GM18502 (cell line): Measurements from ENCODE around the gene CYP2D6.
"Not testable (repeated sequence)": the region's sequence is repeated elsewhere in the genome, so short reads cannot be mapped to it uniquely, and the experiment has no call there.

ENCODE experiments used
- ATAC-seq: cut with Tn5 transposase; IDR thresholded peaks from one replicate; pipeline ENCODE4 v1.9.1; 2021; ENCODE audit warnings: mild to moderate bottlenecking; ENCODE audit not compliant: unreplicated experiment, poor library complexity

CYP2D6 gene

DNA sequence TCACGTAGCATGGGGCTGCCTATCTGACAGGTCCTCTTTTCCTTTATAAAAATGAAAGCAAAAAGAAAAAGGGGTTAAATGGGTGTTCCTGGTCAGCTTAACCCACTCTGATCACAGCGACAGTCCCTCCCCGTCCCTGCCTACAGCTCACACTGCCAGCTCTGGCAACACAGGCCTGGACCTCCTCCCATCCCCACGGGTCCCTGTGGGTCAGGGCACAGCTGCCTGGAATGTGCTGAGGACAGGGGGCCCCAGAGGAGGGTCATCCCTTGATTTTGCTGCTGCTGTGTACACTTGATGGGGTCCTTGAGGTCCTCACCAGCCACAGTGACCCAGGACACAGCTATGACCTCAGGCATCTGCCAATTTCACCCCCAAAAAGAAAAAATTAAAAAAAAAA lies 29.6 kb upstream of the CYP2D6 start:
- no peak for ATAC-seq

GRCh38 chr22:42158456-42159132 lies 28.0 kb upstream of the CYP2D6 start:
- ATAC-seq: no peak

GRCh38 chr22:42156598-42156997 lies 26.0 kb upstream of the CYP2D6 start:
- no peak for ATAC-seq

- no peak for ATAC-seq
These were observed 25.5 kb upstream of the CYP2D6 start for GRCh38 chr22:42156121-42156520.

GRCh38 chr22:42155053-42155543 lies 24.5 kb upstream of the CYP2D6 start:
- no peak for ATAC-seq

DNA sequence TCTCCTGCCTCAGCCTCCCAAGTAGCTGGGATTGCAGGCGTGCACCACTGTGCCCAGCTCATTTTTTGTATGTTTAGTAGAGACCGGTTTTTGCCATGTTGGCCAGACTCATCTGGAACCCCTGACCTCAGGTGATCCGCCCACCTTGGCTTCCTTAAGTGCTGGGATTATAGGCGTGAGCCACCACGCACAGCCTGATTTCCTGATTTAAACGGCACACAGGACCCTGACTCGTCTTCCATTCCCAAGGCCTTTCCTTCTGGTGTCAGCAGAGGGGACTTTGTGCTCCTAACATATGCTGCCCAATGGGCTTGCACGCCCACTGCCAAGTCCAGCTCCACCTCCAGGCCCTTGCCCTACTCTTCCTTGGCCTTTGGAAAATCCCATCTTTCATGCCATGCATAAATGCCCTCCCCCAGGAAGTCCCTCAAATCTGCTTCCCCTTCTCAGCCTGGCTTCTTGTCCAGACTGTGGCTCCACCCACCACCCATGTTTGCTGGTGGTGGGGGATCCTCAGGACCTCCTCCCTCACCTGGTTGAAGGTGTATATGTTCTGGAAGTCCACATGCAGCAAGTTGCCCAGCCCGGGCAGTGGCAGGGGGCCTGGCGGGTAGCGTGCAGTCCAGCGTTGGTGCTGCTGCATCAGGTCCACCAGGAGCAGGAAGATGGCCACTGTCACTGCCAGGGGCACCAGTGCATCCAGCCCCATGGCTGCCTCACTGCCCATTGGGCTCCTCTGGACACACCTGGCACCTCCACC lies 23.9 kb upstream of the CYP2D6 start:
- no peak for ATAC-seq

GRCh38 chr22:42152661-42153270 lies 22.2 kb upstream of the CYP2D6 start:
- ATAC-seq: no peak

- ATAC-seq: no peak
These were observed 21.5 kb upstream of the CYP2D6 start for GRCh38 chr22:42151924-42152635.

GRCh38 chr22:42150727-42151590 lies 20.3 kb upstream of the CYP2D6 start:
- no peak for ATAC-seq

GRCh38 chr22:42149798-42150197 lies 19.2 kb upstream of the CYP2D6 start:
- ATAC-seq: not testable (repeated sequence)

DNA sequence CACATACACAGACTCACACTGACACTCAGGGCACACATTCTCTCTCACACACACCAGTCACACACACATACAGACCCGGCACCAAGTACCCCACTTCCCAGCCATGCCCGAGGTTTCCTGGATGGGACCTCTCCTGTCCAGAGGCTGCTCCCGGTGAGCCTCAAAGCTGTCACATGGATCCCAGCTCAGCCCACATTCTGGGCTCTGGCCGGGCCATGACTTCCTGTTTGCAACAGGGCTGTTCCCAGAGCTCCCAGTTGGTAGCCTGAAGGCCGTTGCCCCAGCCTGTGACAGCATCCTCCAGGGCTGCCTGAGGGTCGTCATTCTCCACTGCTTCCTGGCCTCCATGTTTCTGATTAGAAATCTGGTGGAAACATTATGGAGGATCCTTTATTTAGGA lies 14.6 kb upstream of the CYP2D6 start:
- no peak for ATAC-seq

- ATAC-seq: not testable (repeated sequence)
These were observed 13.5 kb upstream of the CYP2D6 start for GRCh38 chr22:42143859-42144822.

- no peak for ATAC-seq
These were observed 12.3 kb upstream of the CYP2D6 start for GRCh38 chr22:42142771-42143461.

DNA sequence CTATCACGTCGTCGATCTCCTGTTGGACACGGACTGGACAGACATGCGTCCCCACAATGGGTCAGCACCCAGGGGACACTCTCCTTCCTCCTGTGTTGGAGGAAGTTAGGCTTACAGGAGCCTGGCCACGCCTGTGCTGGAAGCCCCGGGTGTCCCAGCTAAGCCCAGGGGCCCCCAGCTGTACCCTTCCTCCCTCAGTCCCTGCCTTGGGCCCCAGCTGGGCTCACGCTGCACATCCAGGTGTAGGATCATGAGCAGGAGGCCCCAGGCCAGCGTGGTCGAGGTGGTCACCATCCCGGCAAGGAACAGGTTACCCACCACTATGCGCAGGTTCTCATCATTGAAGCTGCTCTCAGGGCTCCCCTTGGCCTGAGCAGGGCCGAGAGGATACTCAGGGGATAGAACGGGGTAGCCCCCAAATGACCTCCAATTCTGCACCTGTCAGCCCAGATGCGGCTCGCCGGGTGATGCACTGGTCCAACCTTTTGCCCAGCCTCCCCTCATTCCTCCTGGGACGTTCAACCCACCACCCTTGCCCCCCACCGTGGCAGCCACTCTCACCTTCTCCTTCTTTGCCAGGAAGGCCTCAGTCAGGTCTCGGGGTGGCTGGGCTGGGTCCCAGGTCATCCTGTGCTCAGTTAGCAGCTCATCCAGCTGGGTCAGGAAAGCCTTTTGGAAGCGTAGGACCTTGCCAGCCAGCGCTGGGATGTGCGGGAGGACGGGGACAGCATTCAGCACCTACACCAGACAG lies 10.9 kb upstream of the CYP2D6 start:
- not testable (repeated sequence) for ATAC-seq

- ATAC-seq: not testable (repeated sequence)
These were observed 9.5 kb upstream of the CYP2D6 start for GRCh38 chr22:42140153-42140552.

GRCh38 chr22:42139508-42139907 lies 8.9 kb upstream of the CYP2D6 start:
- ATAC-seq: not testable (repeated sequence)

DNA sequence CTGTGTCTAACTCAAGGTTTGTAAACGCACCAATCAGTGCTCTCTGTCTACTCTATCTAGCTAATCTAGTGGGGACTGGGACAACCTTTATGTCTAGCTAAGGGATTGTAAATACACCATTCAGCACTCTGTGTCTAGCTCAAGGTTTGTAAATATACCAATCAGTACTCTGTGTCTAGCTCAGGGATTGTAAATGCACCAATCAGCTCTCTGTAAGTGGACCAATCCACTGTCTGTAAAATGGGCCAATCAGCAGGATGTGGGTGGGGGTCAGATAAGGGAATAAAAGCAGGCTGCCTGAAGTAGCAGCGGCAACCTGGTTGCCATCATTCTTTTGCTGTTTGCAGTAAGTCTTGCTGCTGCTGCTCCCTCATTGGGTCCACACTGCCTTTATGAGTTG lies 8.4 kb upstream of the CYP2D6 start:
- no peak for ATAC-seq
